Stimulated activated CD8-positive, alpha-beta memory T cell treated with anti-CD3 and anti-CD28 coated beads, Interleukin-2, amount 100 ng/mL, for 1 hour (primary cell): ENCODE results near the gene MBNL2.
"Not testable (repeated sequence)": the region's sequence is repeated elsewhere in the genome, so short reads cannot be mapped to it uniquely, and the experiment has no call there.

Experiments used
- DNase-seq, 2 donors: peaks; one replicate each; pipeline ENCODE4 v3.0.0-alpha.2; 2020; ENCODE audit warnings: low read depth in 2 of 2

The MBNL2 gene

GRCh38 chr13:97221989-97222700 lies at the start of gene MBNL2:
Gene MBNL2, plus strand, starts transcription at chr13:97222333. Its CDS starts 53,903 bp downstream, at chr13:97276236.
- DNase-seq, result peak; percentile 65 to 69

DNA sequence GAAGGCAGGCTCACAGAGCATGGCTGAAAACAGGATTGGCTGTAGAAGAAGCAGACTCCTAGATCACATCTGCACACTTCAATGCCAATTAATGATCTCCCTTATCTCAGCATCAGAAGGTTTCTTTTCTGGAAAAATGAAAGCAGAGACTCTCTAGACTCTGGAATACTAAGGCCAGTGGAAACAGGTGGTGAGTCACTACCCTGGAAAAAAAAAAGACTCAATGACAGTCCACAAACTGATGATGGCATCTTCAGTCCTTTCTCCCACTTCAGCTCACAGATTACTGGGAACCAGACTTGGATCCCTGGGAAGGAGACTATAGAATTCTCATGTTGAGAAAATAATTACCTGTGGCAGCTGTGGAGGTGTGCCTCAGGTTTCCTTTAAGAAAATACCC lies 47.5 kb upstream of the MBNL2 start:
- no peak for DNase-seq

- no peak for DNase-seq
These were observed 47.1 kb upstream of the MBNL2 start for GRCh38 chr13:97175041-97175440.

GRCh38 chr13:97179501-97179900 lies 42.6 kb upstream of the MBNL2 start:
- no peak for DNase-seq

DNA sequence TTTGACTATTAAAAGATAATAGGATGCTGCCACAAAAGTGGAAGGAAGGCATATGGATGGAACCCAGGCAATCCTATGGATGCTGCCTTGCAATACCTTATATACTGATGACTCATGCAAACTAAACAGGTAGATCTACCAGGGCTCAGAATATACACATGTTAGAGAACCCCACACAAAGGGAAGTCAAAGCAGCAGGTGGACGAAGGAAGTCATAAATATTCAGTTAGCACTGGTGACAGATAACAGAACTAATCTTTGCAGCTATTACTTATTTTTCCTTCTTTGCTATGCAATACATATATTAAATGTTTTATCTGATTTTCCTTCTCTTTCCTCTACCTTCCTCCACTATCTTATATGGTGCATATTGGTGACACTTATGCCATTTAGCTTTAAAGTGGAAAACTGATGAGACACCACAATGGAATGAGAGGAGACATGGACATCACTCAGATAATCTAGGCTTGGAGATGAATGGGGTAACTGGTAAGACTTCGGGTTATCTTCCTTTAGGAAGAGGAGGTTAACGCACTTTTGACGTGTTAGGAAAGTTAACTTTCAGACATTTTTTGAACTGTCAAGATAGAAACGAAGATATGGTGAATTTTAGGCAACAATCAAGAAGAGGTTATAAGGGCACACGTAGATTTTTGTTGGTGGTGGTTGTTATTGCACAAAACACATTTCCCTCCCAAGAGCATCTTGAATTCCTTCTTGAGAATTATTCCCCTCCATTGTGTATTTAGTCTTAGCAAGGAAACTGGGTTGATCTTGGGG lies 39.8 kb upstream of the MBNL2 start:
- DNase-seq, result no peak

DNA sequence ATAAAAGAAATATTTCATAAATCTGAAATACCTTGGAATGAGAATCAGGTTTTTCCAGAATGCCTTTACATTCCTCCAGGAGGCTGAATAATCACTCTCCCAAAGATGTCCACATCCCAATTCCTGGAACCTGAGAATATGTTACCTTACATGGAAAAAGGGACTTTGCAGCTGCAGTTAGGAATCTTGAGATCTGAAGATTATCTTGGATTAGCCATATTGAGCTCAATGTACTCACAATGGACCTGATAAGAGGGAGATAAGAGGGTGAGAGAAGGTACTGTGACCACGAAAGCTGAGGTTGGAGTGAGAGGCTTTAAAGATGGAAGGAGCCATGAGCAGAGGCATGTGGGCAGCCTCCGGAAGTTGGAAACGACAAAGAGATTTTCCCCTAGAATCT lies 36.8 kb upstream of the MBNL2 start:
- DNase-seq, result no peak

GRCh38 chr13:97185751-97186150 lies 36.4 kb upstream of the MBNL2 start:
- DNase-seq, result no peak

GRCh38 chr13:97188207-97188606 lies 33.9 kb upstream of the MBNL2 start:
- no peak for DNase-seq

DNA sequence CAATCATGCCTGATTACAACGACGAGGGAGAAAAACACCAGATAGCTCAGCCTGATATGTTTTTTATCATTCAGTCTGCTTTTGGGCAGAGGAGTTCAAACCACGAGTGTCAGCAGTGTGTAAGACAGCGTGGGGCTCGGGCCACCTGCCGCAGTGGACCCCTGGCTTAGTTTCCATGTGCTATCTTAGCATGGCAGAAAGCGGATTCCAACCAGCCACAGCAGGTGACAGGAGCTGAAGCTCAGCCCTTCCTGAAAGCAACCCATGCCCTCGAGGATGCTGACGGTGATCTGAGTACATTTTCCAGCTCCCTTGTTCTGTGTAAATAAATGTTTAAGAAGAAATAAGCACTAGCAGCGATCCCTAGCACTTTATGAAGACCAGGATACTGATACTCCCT lies 32.2 kb upstream of the MBNL2 start:
- no peak for DNase-seq

DNA sequence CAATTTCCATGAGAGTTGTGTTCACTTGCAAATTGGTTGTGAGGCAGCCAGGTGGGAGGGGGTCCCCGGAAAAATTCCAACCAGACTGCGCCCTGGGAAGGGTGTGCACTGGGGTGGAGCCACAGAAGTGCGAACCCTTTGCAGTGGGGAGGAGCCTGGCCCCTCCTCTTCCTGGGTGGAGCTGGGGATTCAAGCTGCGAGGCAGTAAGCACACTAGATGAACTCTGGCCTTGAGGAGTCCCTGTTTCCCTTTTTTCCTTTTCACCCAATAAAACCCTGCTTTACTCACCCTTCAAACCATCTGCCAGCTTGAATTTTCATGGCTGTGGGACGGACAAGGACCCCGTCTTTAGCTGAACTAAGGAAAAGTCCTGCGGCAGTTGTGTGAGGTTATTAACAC lies 31.0 kb upstream of the MBNL2 start:
- no peak for DNase-seq

DNA sequence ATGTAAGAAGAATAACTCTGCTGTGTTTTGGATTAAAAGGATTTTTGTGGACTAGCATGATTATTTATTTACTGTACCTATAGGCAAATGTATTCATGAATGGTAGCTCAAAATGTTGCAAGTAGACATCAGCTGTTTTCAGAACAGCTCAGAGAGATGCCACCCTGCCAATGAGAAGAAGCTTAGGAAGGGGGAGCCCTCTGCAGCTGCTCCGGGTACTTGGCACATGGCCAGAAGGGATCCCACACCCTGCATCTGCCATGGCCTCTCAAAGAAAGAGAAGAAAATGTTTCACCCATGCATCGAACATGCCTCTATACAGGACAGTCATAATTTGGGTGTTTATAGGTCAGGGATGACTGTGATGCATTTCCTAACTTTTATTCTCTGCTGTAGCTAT lies 30.5 kb upstream of the MBNL2 start:
- no peak for DNase-seq

DNA sequence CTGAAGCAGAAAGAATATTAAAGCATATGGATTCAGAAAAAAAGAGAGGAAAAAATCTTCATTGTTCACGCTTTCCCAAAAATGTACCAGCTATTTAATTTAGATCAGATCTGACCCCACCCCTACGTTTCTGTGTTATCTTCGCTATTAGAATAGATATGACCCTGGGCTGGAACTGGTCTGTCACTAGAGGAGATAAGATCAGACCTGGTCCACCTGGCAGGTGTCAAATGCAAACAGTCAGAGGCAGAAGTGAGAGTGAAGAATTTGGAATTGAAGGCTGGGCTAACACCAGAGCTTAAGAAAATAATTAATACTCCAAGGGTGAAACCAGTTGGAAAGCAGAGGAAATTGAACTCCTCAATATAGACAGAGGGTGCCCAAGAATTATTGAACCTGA lies 30.0 kb upstream of the MBNL2 start:
- no peak for DNase-seq

DNA sequence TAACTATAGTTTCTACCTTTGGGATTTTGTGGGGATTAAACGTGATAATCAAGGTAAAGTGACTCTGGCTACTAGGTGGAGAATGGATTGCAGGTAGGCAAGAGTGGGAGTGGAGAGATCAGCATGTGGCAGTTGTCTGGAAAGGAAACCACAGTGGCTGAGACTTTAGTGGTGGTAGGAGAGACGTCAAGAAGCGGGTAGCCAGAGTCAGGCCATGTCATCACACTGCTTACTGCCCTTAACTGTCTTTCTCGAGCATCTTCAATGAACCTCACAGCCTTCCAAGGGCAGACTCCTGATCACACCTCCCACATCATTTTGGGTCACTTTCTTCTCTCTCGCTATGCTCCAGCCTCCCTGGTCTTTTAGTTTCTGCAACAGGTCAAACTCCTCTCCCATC lies 28.6 kb upstream of the MBNL2 start:
- no peak for DNase-seq

DNA sequence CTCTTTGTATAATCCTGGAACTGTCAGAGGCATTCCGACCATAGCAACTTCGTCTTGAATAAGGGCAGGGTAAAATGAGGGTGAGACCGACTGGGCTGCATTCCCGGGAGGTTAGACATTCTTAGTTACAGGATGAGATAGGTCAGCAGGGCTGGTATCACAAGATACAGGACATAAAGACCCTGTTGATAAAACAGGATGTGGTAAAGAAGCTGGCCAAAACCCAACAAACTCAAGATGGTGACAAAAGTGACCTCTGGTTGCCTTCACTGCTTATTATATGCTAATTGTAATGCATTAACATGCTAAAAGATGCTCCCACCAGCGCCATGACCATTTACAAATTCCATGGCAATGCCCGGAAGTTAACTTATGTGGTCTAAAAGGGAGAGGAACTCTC lies 27.7 kb upstream of the MBNL2 start:
- DNase-seq, result no peak

DNA sequence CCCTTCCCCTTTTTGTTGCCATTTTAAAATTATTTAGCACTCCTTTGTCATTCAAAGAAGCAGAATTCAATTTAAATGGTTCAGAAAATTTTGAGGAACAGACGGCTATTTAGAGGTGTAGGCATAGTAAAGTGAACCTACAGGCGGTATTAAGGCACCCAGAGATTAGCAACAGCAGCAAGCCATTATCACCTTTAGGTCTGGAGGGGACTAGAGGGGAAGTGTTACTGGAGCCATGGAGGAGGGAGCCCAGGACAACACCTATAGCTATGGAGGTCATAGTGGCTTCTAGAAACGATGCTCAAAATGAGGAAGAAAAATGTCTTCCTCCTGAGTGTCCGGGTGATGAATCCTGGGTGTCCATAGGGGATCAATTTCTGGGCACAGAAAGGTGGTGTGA lies 25.8 kb upstream of the MBNL2 start:
- no peak for DNase-seq

GRCh38 chr13:97198753-97199152 lies 23.4 kb upstream of the MBNL2 start:
- DNase-seq, result no peak

- DNase-seq, result no peak
These were observed 22.7 kb upstream of the MBNL2 start for GRCh38 chr13:97199451-97199850.

- DNase-seq, result no peak
These were observed 21.8 kb upstream of the MBNL2 start for GRCh38 chr13:97200081-97200942.

DNA sequence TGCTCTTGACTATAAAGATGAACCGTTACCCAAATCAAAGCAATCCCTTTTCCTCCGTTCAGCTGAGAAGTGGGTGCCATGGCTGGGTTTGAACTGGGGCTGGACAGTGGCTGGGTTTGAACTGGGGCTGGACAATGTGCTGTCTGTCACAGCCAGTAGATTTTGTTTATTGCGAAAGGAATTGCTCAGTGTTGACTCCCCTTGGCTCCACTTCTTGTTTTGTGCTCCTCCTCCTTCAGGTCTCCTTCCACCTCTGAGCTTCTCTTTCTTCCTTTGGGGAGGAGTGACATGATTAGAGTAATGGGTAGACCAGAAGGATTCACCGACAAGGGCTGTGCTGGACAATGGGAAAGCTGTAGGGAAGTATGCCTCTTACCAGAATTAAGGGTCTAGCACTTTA lies 19.4 kb upstream of the MBNL2 start:
- no peak for DNase-seq

- DNase-seq, result no peak
These were observed 16.7 kb upstream of the MBNL2 start for GRCh38 chr13:97205465-97205864.

DNA sequence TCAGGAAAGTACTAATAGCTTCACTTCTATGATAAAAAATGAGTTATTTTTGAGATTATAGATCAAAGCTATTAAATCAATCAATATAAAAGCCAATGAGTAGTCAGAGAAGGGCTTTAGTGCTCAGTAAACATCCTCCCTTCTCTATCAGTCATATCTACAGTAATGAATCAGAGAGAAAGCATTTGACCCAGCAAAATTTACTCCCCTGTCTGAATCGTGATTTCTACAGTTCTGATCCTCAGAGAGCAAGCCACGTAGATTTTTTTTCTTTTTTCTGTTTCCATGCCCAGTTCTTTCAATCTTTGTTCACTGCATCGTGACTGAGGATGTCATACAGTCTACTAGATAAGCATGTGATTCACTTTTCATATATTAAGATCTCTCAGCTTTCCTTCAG lies 16.2 kb upstream of the MBNL2 start:
- DNase-seq, result no peak

GRCh38 chr13:97207252-97207651 lies 14.9 kb upstream of the MBNL2 start:
- DNase-seq, result not testable (repeated sequence)

GRCh38 chr13:97211300-97211699 lies 10.8 kb upstream of the MBNL2 start:
- no peak for DNase-seq
